SIG-M5 treated with dmso at 0.1 percent for 504 hours (cell line): ENCODE data around the gene MRTO4.
A peak's percentile ranks its signal among the peaks of the same experiment; 100 is the strongest.
"Not testable (repeated sequence)": the region's sequence is repeated elsewhere in the genome, so short reads cannot be mapped to it uniquely, and the experiment has no call there.

ENCODE experiments used
- DNase-seq: peaks from one replicate; lab custom pipeline; 2025; ENCODE audit not compliant: unreplicated experiment; lab: John Stamatoyannopoulos, UW

Gene MRTO4

GRCh38 chr1:19251305-19252196 lies at the start of gene MRTO4, which contains the start of gene EMC1:
Gene MRTO4 (plus strand): TSS chr1:19251805. CDS start chr1:19251836, 31 bp downstream.
Gene EMC1 (minus strand): TSS chr1:19251524. CDS start chr1:19251509, 15 bp downstream.
- DNase-seq = peak; percentile 81

- DNase-seq = no peak
Measured at GRCh38 chr1:19202396-19202795, 49.2 kb upstream of the MRTO4 start.

GRCh38 chr1:19203440-19203839 lies 48.2 kb upstream of the MRTO4 start:
- no peak for DNase-seq

GRCh38 chr1:19204446-19205266 lies 46.9 kb upstream of the MRTO4 start:
- DNase-seq = no peak

GRCh38 chr1:19205403-19205802 lies 46.2 kb upstream of the MRTO4 start:
- no peak for DNase-seq

- DNase-seq = no peak
Measured at GRCh38 chr1:19205845-19206244, 45.8 kb upstream of the MRTO4 start.

- DNase-seq = peak; percentile 16
Measured at GRCh38 chr1:19206947-19207346, 44.7 kb upstream of the MRTO4 start.

GRCh38 chr1:19208710-19209438 lies 42.7 kb upstream of the MRTO4 start:
- DNase-seq = no peak

- DNase-seq = peak; percentile 34
Measured at GRCh38 chr1:19209439-19209989, 42.1 kb upstream of the MRTO4 start.

GRCh38 chr1:19209990-19210771 lies 41.4 kb upstream of the MRTO4 start, which contains the start of gene UBR4:
Gene UBR4 (minus strand): TSS chr1:19210266. CDS start chr1:19210248, 18 bp downstream.
- DNase-seq = peak; percentile 86

GRCh38 chr1:19210772-19211549 lies 40.6 kb upstream of the MRTO4 start:
- DNase-seq = peak; percentile 36

GRCh38 chr1:19212167-19212566 lies 39.4 kb upstream of the MRTO4 start:
- no peak for DNase-seq

- no peak for DNase-seq
Measured at GRCh38 chr1:19213580-19213979, 38.0 kb upstream of the MRTO4 start.

GRCh38 chr1:19216585-19216984 lies 35.0 kb upstream of the MRTO4 start:
- DNase-seq = not testable (repeated sequence)

- no peak for DNase-seq
Measured at GRCh38 chr1:19219451-19219850, 32.2 kb upstream of the MRTO4 start.

- no peak for DNase-seq
Measured at GRCh38 chr1:19220080-19220846, 31.3 kb upstream of the MRTO4 start.

GRCh38 chr1:19220991-19221390 lies 30.6 kb upstream of the MRTO4 start:
- DNase-seq = peak; percentile 45

GRCh38 chr1:19222573-19222972 lies 29.0 kb upstream of the MRTO4 start:
- no peak for DNase-seq
